H1 (cell line): ENCODE measurements around the gene TXLNA.

Experiments
- CREB1 ChIP-seq: IDR thresholded peaks from 2 replicates; pipeline ENCODE4 v1.6.1; 2012; ENCODE audit warnings: inconsistent platforms
- EGR1 ChIP-seq: IDR thresholded peaks from 2 replicates; pipeline ENCODE4 v1.6.1; 2011; ENCODE audit warnings: low read depth, low read length, borderline replicate concordance
- EZH2 ChIP-seq: fragments of 200-600 bp; sonication (generic); IDR thresholded peaks from 2 replicates; pipeline ENCODE4 v1.7.1; 2012; ENCODE audit warnings: low read depth, mild to moderate bottlenecking, moderate library complexity, low read length, inconsistent platforms; ENCODE audit not compliant: severe bottlenecking
- GTF2F1 ChIP-seq: IDR thresholded peaks from 2 replicates; pipeline ENCODE4 v1.6.1; 2012; ENCODE audit warnings: low read depth, low read length, improper control_type of control experiment, borderline replicate concordance
- TEAD4 ChIP-seq: IDR thresholded peaks from 2 replicates; pipeline ENCODE4 v1.6.1; 2012; ENCODE audit warnings: low read depth, low read length, inconsistent platforms, mixed read lengths
- TF ChIP-seq, protein P1 (sequence below), 3 experiments: IDR thresholded peaks; 1 replicate in 2 of 3; 2 replicates in 1 of 3; pipeline versions ENCODE4 v1.5.1 to v1.6.1; 2011; ENCODE audit warnings: low read length in 3 of 3, mild to moderate bottlenecking in 3 of 3, inconsistent platforms in 2 of 3, low read depth in 1 of 3, moderate library complexity in 1 of 3; ENCODE audit not compliant: insufficient read depth in 1 of 3; ENCODE audit errors: control extremely low read depth in 1 of 3

DNA sequence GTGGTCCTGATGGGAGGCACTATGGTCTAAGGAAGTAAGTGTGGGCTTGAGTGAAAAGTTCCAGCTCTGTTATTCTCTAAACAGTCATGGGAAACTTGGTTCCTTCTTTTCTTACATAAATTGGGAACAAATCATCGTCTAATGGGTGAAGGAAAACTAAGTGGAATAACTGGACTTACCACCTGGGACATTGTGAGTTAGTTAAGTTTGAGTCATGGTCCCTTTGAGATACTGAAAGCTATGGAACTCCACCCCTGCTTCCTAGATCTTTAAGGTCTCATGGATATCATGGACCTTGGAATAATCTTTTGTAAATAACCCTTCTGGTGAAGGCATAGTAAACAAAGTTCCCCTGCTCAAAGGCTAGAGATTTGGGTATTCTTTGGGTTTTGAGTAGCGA lies 16.1 kb upstream of the TXLNA start:
- no peak for TF ChIP-seq EGR1
- TF ChIP-seq EZH2, result no peak
- no peak for TF ChIP-seq GTF2F1
- TF ChIP-seq, protein P1, sequence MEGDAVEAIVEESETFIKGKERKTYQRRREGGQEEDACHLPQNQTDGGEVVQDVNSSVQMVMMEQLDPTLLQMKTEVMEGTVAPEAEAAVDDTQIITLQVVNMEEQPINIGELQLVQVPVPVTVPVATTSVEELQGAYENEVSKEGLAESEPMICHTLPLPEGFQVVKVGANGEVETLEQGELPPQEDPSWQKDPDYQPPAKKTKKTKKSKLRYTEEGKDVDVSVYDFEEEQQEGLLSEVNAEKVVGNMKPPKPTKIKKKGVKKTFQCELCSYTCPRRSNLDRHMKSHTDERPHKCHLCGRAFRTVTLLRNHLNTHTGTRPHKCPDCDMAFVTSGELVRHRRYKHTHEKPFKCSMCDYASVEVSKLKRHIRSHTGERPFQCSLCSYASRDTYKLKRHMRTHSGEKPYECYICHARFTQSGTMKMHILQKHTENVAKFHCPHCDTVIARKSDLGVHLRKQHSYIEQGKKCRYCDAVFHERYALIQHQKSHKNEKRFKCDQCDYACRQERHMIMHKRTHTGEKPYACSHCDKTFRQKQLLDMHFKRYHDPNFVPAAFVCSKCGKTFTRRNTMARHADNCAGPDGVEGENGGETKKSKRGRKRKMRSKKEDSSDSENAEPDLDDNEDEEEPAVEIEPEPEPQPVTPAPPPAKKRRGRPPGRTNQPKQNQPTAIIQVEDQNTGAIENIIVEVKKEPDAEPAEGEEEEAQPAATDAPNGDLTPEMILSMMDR (IDR thresholded peaks at IDR 0.05; ENCODE audit: control extremely low read depth in 1 of 3, insufficient read depth in 1 of 3, low read depth in 1 of 3, low read length in 3 of 3), result no peak
- no peak for TF ChIP-seq TEAD4
- TF ChIP-seq CREB1, result no peak
